ENCODE results near the gene WFS1. TPM values are rescaled to one million over a fixed set of nuclear protein-coding genes. Genes with fewer than 3 reads are reported as not detected.

WFS1 gene
- total and polyA plus RNA-seq, 7 donors, result 5.9 to 13.3 (median 8.8) TPM

GRCh38 chr4:6277935-6278800 lies 8.5 kb downstream of the WFS1 start:
- no peak overlapping the region for H3K4me3 ChIP-seq
- WGBS, 3 donors, result 81 to 85% (median 82%) methylated on average over 21 of the region's 21 CpGs
- no peaks in the 10 kb centered on the region for H3K9me3 ChIP-seq
- intact Hi-C loops (cut with DNase I), result no loop called here
- no peaks in the 10 kb centered on the region for H3K4me1 ChIP-seq
- TF ChIP-seq, protein P1, sequence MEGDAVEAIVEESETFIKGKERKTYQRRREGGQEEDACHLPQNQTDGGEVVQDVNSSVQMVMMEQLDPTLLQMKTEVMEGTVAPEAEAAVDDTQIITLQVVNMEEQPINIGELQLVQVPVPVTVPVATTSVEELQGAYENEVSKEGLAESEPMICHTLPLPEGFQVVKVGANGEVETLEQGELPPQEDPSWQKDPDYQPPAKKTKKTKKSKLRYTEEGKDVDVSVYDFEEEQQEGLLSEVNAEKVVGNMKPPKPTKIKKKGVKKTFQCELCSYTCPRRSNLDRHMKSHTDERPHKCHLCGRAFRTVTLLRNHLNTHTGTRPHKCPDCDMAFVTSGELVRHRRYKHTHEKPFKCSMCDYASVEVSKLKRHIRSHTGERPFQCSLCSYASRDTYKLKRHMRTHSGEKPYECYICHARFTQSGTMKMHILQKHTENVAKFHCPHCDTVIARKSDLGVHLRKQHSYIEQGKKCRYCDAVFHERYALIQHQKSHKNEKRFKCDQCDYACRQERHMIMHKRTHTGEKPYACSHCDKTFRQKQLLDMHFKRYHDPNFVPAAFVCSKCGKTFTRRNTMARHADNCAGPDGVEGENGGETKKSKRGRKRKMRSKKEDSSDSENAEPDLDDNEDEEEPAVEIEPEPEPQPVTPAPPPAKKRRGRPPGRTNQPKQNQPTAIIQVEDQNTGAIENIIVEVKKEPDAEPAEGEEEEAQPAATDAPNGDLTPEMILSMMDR (IDR thresholded peaks at IDR 0.05), result no peak
- ATAC-seq, result no peak
- H3K27ac ChIP-seq, result no peak overlapping the region
- no peak for DNase-seq
- H3K36me3 ChIP-seq (ENCODE audit: insufficient read depth in 1 of 2, low read depth in 1 of 2), result peaks cover 0 to 19% of the 10 kb centered on the region in 2 donors
- H3K27me3 ChIP-seq (ENCODE audit: insufficient read depth in 3 of 3, low read length in 2 of 3), result no peaks in the 10 kb centered on the region

- H3K4me1 ChIP-seq, result no peaks in the 10 kb centered on the region
- no peaks in the 10 kb centered on the region for H3K9me3 ChIP-seq
- ATAC-seq, result peak in 1 of 4 donors; percentile 33
- no peak for DNase-seq
- TF ChIP-seq, protein P1 (IDR thresholded peaks at IDR 0.05), result no peak
- no peak overlapping the region for H3K27ac ChIP-seq
- intact Hi-C loops (cut with DNase I), result no loop called here
- H3K27me3 ChIP-seq (ENCODE audit: insufficient read depth in 3 of 3, low read length in 2 of 3), result no peaks in the 10 kb centered on the region
- H3K4me3 ChIP-seq, result no peak overlapping the region
- peaks cover 0 to 19% of the 10 kb centered on the region in 2 donors for H3K36me3 ChIP-seq (ENCODE audit: insufficient read depth in 1 of 2, low read depth in 1 of 2)
- 58 to 73% (median 68%) methylated on average over 10 of the region's 10 CpGs for WGBS, 3 donors
These were observed 9.1 kb downstream of the WFS1 start for GRCh38 chr4:6278801-6279197.

GRCh38 chr4:6279582-6280289 lies 10.1 kb downstream of the WFS1 start:
- Histone ChIP-seq H3K27me3 (ENCODE audit: insufficient read depth in 3 of 3, low read length in 2 of 3) (no peaks in the 10 kb centered on the region), H3K4me3 (no peak overlapping the region), H3K4me1 (no peaks in the 10 kb centered on the region), H3K27ac (no peak overlapping the region), H3K36me3 (ENCODE audit: insufficient read depth in 1 of 2, low read depth in 1 of 2) (peaks cover 0 to 19% of the 10 kb centered on the region in 2 donors), H3K9me3 (no peaks in the 10 kb centered on the region)
- no peak for ATAC-seq
- WGBS, 3 donors, result 90 to 94% (median 93%) methylated on average over 13 to 14 of the region's 14 CpGs
- DNase-seq, result no peak
- intact Hi-C loops (cut with DNase I), result no loop called here
- TF ChIP-seq, protein P1 (IDR thresholded peaks at IDR 0.05), result no peak

GRCh38 chr4:6280365-6280996 lies 10.8 kb downstream of the WFS1 start:
- Histone ChIP-seq H3K27ac (no peak overlapping the region), H3K4me1 (no peaks in the 10 kb centered on the region), H3K4me3 (no peak overlapping the region), H3K27me3 (ENCODE audit: insufficient read depth in 3 of 3, low read length in 2 of 3) (no peaks in the 10 kb centered on the region), H3K9me3 (no peaks in the 10 kb centered on the region), H3K36me3 (ENCODE audit: insufficient read depth in 1 of 2, low read depth in 1 of 2) (peaks cover 0 to 19% of the 10 kb centered on the region in 2 donors)
- intact Hi-C loops (cut with DNase I), result no loop called here
- no peak for ATAC-seq
- DNase-seq, result no peak
- TF ChIP-seq, protein P1 (IDR thresholded peaks at IDR 0.05), result no peak
- 84 to 88% (median 85%) methylated on average over 15 to 16 of the region's 16 CpGs for WGBS, 3 donors
